ENCODE data around the gene IGF2BP1.

The IGF2BP1 gene

GRCh38 chr17:49104511-49105074, 107.4 kb downstream of the IGF2BP1 start:
- DNase-seq = no peak
